Measurements from ENCODE around the gene CTLA4. TPM values are rescaled to one million over a fixed set of nuclear protein-coding genes. Genes with fewer than 3 reads are reported as not detected.

The CTLA4 gene
- polyA plus RNA-seq, 3 donors = 0.08 TPM; not detected in 2

DNA sequence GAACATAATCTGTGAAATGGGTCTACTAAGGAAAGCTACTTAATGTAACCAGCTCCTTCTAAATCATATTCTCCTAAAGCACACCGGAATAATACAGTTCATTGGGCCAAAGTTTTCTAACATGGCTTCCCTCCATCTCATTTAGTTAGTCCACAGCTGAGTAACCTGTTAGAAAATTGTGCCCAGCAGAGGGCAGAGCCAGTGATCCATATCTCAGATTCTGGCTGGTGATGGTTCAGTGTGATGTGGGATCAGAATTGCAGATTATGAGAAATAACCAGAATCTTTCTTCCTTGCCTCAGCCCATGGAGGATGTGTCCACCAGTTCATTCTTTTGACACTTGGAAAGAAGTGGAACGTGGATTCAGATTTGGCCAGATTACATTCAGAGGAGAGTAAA is 9.4 kb upstream of the CTLA4 start:
- Histone ChIP-seq H3K36me3 (replicated peaks in 1 of 2; ENCODE audit: control insufficient read depth in 1 of 2, insufficient read depth in 2 of 2, low read length in 2 of 2) (no peaks in the 10 kb centered on the region), H2AFZ (ENCODE audit: insufficient read depth, low read depth, low read length, poor library complexity, severe bottlenecking) (no peak overlapping the region), H3K9ac (ENCODE audit: insufficient read depth, low read length, poor library complexity, severe bottlenecking) (no peak overlapping the region), H3K4me3 (replicated peaks in 1 of 3; ENCODE audit: low read depth in 2 of 3, low read length in 3 of 3) (no peak overlapping the region), H4K20me1 (ENCODE audit: insufficient read depth, low read length) (no peaks in the 10 kb centered on the region), H3K27ac (ENCODE audit: low read depth in 1 of 2, low read length in 2 of 2) (no peak overlapping the region), H3K27me3 (ENCODE audit: control insufficient read depth in 2 of 2, insufficient read depth in 2 of 2, low read length in 2 of 2) (no peaks in the 10 kb centered on the region), H3K4me1 (ENCODE audit: control insufficient read depth in 1 of 2, insufficient read depth in 2 of 2, low read length in 2 of 2) (peaks cover 9 to 11% of the 10 kb centered on the region in 2 donors), H3K79me2 (ENCODE audit: insufficient read depth, low read length) (no peaks in the 10 kb centered on the region), H3K4me2 (replicated peaks; ENCODE audit: extremely low read depth, low read length, poor library complexity, severe bottlenecking) (no peak overlapping the region), H3K9me3 (replicated peaks in 1 of 2; ENCODE audit: control insufficient read depth in 1 of 2, insufficient read depth in 1 of 2, low read length in 2 of 2) (no peaks in the 10 kb centered on the region)
- Mint-ChIP-seq H3K27ac (no peak overlapping the region), H3K4me3 (no peak overlapping the region), H3K36me3 (no peaks in the 10 kb centered on the region), H3K4me1 (peaks cover 15% of the 10 kb centered on the region), H3K9me3 (peaks cover 0 to 3% (median 0%) of the 10 kb centered on the region in 7 donors), H3K27me3 (ENCODE audit: low read depth in 3 of 3) (peaks cover 0 to 5% (median 2%) of the 10 kb centered on the region in 3 donors)
- TF ChIP-seq, protein P1, sequence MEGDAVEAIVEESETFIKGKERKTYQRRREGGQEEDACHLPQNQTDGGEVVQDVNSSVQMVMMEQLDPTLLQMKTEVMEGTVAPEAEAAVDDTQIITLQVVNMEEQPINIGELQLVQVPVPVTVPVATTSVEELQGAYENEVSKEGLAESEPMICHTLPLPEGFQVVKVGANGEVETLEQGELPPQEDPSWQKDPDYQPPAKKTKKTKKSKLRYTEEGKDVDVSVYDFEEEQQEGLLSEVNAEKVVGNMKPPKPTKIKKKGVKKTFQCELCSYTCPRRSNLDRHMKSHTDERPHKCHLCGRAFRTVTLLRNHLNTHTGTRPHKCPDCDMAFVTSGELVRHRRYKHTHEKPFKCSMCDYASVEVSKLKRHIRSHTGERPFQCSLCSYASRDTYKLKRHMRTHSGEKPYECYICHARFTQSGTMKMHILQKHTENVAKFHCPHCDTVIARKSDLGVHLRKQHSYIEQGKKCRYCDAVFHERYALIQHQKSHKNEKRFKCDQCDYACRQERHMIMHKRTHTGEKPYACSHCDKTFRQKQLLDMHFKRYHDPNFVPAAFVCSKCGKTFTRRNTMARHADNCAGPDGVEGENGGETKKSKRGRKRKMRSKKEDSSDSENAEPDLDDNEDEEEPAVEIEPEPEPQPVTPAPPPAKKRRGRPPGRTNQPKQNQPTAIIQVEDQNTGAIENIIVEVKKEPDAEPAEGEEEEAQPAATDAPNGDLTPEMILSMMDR (IDR thresholded peaks at IDR 0.05) = peak; percentile 32
- no CpG with 5 or more reads among the region's 2 CpGs for WGBS (ENCODE audit: insufficient coverage)
- DNase-seq = peak; percentile 8 to 19 (median 19)
- intact Hi-C loops (cut with micrococcal nuclease) = loop anchor here (10.0 kb wide), 1 partner anchor 47 kb away; no protein-coding TSS in a partner anchor

DNA sequence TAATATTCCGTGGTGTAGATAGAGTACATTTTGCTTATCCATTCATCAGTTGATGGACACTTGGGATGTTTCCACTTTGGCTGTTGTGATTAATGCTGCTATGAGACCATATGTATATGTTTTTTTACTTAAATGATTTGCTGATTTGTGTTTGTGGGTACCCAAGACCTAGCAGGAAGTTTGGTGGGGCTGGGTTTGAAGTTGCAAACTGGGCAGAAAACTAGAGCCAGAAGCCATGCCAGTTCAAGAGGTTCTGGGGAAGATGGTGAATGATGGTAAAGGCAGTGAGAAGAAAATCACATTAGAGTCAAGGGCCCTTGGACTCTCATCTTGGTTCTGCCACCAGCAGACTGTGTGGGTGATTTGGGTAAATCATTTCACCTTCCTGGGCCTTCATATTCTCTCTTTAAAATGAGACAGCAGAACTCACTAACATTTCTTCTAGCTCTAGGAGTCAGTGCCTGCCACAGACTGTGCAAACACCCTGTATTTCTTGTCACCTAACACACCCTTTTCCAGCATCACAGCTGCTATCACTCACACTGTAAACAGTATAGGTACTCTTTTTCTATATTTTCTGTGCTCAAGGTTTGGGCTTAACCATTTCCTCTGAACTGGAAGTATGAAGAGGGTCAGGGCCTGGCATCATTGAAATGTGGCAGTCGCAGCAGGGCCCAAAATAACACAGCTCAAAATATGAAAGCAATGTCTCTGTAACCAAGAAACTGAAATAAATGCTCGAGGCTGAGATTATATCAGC is 8.4 kb upstream of the CTLA4 start:
- TF ChIP-seq, protein P1 (IDR thresholded peaks at IDR 0.05) = no peak
- no peaks in the 10 kb centered on the region for H3K36me3 ChIP-seq (replicated peaks in 1 of 2; ENCODE audit: control insufficient read depth in 1 of 2, insufficient read depth in 2 of 2, low read length in 2 of 2)
- H3K79me2 ChIP-seq (ENCODE audit: insufficient read depth, low read length) = no peaks in the 10 kb centered on the region
- no peaks in the 10 kb centered on the region for H4K20me1 ChIP-seq (ENCODE audit: insufficient read depth, low read length)
- H3K4me2 ChIP-seq (replicated peaks; ENCODE audit: extremely low read depth, low read length, poor library complexity, severe bottlenecking) = no peak overlapping the region
- Mint-ChIP-seq H3K36me3 (no peaks in the 10 kb centered on the region), H3K4me3 (no peak overlapping the region), H3K27me3 (ENCODE audit: low read depth in 3 of 3) (peaks cover 0 to 5% (median 2%) of the 10 kb centered on the region in 3 donors), H3K9me3 (peaks cover 0 to 5% (median 1%) of the 10 kb centered on the region in 7 donors), H3K27ac (no peak overlapping the region), H3K4me1 (peaks cover 15% of the 10 kb centered on the region)
- H3K9ac ChIP-seq (ENCODE audit: insufficient read depth, low read length, poor library complexity, severe bottlenecking) = no peak overlapping the region
- DNase-seq = no peak
- no peak overlapping the region for H2AFZ ChIP-seq (ENCODE audit: insufficient read depth, low read depth, low read length, poor library complexity, severe bottlenecking)
- peaks cover 9 to 11% of the 10 kb centered on the region in 2 donors for H3K4me1 ChIP-seq (ENCODE audit: control insufficient read depth in 1 of 2, insufficient read depth in 2 of 2, low read length in 2 of 2)
- no peak overlapping the region for H3K27ac ChIP-seq (ENCODE audit: low read depth in 1 of 2, low read length in 2 of 2)
- H3K27me3 ChIP-seq (ENCODE audit: control insufficient read depth in 2 of 2, insufficient read depth in 2 of 2, low read length in 2 of 2) = no peaks in the 10 kb centered on the region
- no CpG with 5 or more reads among the region's 3 CpGs for WGBS (ENCODE audit: insufficient coverage)
- no peak overlapping the region for H3K4me3 ChIP-seq (replicated peaks in 1 of 3; ENCODE audit: low read depth in 2 of 3, low read length in 3 of 3)
- intact Hi-C loops (cut with micrococcal nuclease) = loop anchor here (10.0 kb wide), 1 partner anchor 46 kb away; no protein-coding TSS in a partner anchor
- H3K9me3 ChIP-seq (replicated peaks in 1 of 2; ENCODE audit: control insufficient read depth in 1 of 2, insufficient read depth in 1 of 2, low read length in 2 of 2) = no peaks in the 10 kb centered on the region

Measured in CD14-positive monocyte (primary cell).